Fibroblast of lung (primary cell): ENCODE results near the gene POU4F3.

ENCODE experiments used
- EZH2 ChIP-seq: IDR thresholded peaks from 2 replicates; pipeline ENCODE4 v1.5.1; 2012; ENCODE audit warnings: low read length, control low read depth, mild to moderate bottlenecking; ENCODE audit errors: missing control alignments
- TF ChIP-seq, protein P1 (sequence below), 2 donors: IDR thresholded peaks in 1 of 2; conservative IDR thresholded peaks in 1 of 2; 1 replicate in 1 of 2; 2 replicates in 1 of 2; pipeline ENCODE4 v1.5.1; 2011 to 2012; ENCODE audit warnings: low read length in 2 of 2, control low read depth in 1 of 2, inconsistent platforms in 1 of 2, low read depth in 1 of 2, mild to moderate bottlenecking in 1 of 2

DNA sequence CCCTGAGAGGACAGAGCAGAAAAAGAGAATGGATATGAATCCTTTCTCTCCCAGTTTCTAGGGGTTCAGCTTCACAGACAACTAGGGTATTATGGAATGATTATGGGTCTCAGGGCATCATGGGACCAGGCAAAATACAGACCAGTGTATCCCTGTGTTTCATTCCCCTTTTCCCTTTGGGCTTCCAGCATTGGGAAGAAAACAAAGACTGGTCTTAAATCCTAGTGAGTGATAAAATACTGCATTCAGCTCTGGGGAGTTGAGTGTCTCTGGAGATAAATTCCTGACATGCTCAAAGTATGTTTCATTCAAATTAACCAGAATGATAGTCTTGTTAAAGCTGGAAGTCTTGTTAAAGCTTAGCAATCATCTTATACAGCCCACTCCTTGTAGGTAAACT lies 2.4 kb upstream of the POU4F3 start:
- TF ChIP-seq, protein P1, sequence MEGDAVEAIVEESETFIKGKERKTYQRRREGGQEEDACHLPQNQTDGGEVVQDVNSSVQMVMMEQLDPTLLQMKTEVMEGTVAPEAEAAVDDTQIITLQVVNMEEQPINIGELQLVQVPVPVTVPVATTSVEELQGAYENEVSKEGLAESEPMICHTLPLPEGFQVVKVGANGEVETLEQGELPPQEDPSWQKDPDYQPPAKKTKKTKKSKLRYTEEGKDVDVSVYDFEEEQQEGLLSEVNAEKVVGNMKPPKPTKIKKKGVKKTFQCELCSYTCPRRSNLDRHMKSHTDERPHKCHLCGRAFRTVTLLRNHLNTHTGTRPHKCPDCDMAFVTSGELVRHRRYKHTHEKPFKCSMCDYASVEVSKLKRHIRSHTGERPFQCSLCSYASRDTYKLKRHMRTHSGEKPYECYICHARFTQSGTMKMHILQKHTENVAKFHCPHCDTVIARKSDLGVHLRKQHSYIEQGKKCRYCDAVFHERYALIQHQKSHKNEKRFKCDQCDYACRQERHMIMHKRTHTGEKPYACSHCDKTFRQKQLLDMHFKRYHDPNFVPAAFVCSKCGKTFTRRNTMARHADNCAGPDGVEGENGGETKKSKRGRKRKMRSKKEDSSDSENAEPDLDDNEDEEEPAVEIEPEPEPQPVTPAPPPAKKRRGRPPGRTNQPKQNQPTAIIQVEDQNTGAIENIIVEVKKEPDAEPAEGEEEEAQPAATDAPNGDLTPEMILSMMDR (conservative IDR thresholded peaks at IDR 0.05 in 1 of 2, IDR thresholded peaks at IDR 0.05 in 1 of 2; ENCODE audit: low read depth in 1 of 2, low read length in 2 of 2), result no peak
- no peak for TF ChIP-seq EZH2
